H9 (cell line): ENCODE data around the gene DLK2. TPM values are rescaled to one million over a fixed set of nuclear protein-coding genes. Genes with fewer than 3 reads are reported as not detected.
A peak's percentile ranks its signal among the peaks of the same experiment; 100 is the strongest.

Source experiments
- DNase-seq: peaks from one replicate; pipeline ENCODE4 v3.0.0-alpha.2; 2017
- H2AFZ ChIP-seq: one replicate; pipeline ENCODE4 v1.6.1; 2013; ENCODE audit warnings: mild to moderate bottlenecking, low read length, control low read depth, moderate library complexity
- H2AK5ac ChIP-seq: 2 replicates; pipeline ENCODE4 v1.6.1; 2013; ENCODE audit warnings: low read length, control low read depth, mixed read lengths; ENCODE audit not compliant: insufficient read length
- H2BK120ac ChIP-seq: one replicate; pipeline ENCODE4 v1.6.1; 2013; ENCODE audit warnings: low read depth, mild to moderate bottlenecking, low read length, control low read depth, inconsistent platforms; ENCODE audit not compliant: poor library complexity, severe bottlenecking
- H2BK12ac ChIP-seq: 2 replicates; pipeline ENCODE4 v1.6.1; 2013; ENCODE audit warnings: low read length, control low read depth, mixed read lengths, low read depth; ENCODE audit not compliant: insufficient read length
- H2BK15ac ChIP-seq: 2 replicates; pipeline ENCODE4 v1.6.1; 2013; ENCODE audit warnings: low read depth, low read length, control low read depth
- H2BK20ac ChIP-seq: one replicate; pipeline ENCODE4 v1.6.1; 2013; ENCODE audit warnings: low read depth, mild to moderate bottlenecking, low read length, control low read depth, inconsistent platforms; ENCODE audit not compliant: poor library complexity, severe bottlenecking
- H2BK5ac ChIP-seq: 2 replicates; pipeline ENCODE4 v1.6.1; 2013; ENCODE audit warnings: low read length, control low read depth, mixed read lengths; ENCODE audit not compliant: insufficient read length
- H3K14ac ChIP-seq: 2 replicates; pipeline ENCODE4 v1.6.1; 2013; ENCODE audit warnings: low read length, control low read depth; ENCODE audit not compliant: insufficient read depth
- H3K18ac ChIP-seq: 2 replicates; pipeline ENCODE4 v1.6.1; 2013; ENCODE audit warnings: low read depth, mild to moderate bottlenecking, mixed read lengths, low read length, control low read depth; ENCODE audit not compliant: insufficient read length
- H3K23ac ChIP-seq: 2 replicates; pipeline ENCODE4 v1.6.1; 2013; ENCODE audit warnings: low read length, control low read depth, mixed read lengths, low read depth; ENCODE audit not compliant: insufficient read length
- H3K23me2 ChIP-seq: 2 replicates; pipeline ENCODE4 v1.6.1; 2013; ENCODE audit warnings: low read depth, mild to moderate bottlenecking, mixed read lengths, low read length, control low read depth; ENCODE audit not compliant: insufficient read length, poor library complexity, severe bottlenecking
- H3K27ac ChIP-seq: 2 replicates; pipeline ENCODE4 v1.5.1; 2013; ENCODE audit warnings: low read length, control low read depth, mixed read lengths, low read depth; ENCODE audit not compliant: insufficient read length
- H3K27me3 ChIP-seq: 2 replicates; pipeline ENCODE4 v1.6.1; 2013; ENCODE audit warnings: low read length, control low read depth, inconsistent platforms; ENCODE audit not compliant: insufficient read depth
- H3K4ac ChIP-seq: 2 replicates; pipeline ENCODE4 v1.6.1; 2013; ENCODE audit warnings: low read depth, mild to moderate bottlenecking, control low read depth, inconsistent platforms, low read length, moderate library complexity
- H3K4me1 ChIP-seq: 2 replicates; pipeline ENCODE4 v1.6.1; 2013; ENCODE audit warnings: low read length, control low read depth, inconsistent platforms; ENCODE audit not compliant: insufficient read depth
- H3K4me2 ChIP-seq: 2 replicates; pipeline ENCODE4 v1.6.1; 2013; ENCODE audit warnings: low read length, control low read depth, mixed read lengths; ENCODE audit not compliant: insufficient read length, insufficient read depth
- H3K56ac ChIP-seq: 2 replicates; pipeline ENCODE4 v1.6.1; 2013; ENCODE audit warnings: low read depth, mild to moderate bottlenecking, mixed read lengths, low read length, control low read depth; ENCODE audit not compliant: insufficient read length
- H3K79me1 ChIP-seq: 2 replicates; pipeline ENCODE4 v1.6.1; 2013; ENCODE audit warnings: low read depth, mild to moderate bottlenecking, moderate library complexity, low read length, control low read depth, inconsistent platforms; ENCODE audit not compliant: insufficient read depth, poor library complexity, severe bottlenecking
- H3K79me2 ChIP-seq: 2 replicates; pipeline ENCODE4 v1.6.1; 2013; ENCODE audit warnings: low read length, control low read depth, inconsistent platforms; ENCODE audit not compliant: insufficient read depth
- H3K9ac ChIP-seq: 2 replicates; pipeline ENCODE4 v1.6.1; 2013; ENCODE audit warnings: low read length, control low read depth, mixed read lengths; ENCODE audit not compliant: insufficient read length; ENCODE audit errors: extremely low read depth
- H3K9me3 ChIP-seq: one replicate; pipeline ENCODE4 v1.6.1; 2013; ENCODE audit warnings: low read depth, low read length, inconsistent platforms; ENCODE audit not compliant: control insufficient read depth
- H3T11ph ChIP-seq: one replicate; pipeline ENCODE4 v1.6.1; 2013; ENCODE audit warnings: mild to moderate bottlenecking, low read length, control low read depth, inconsistent platforms
- H4K20me1 ChIP-seq: one replicate; pipeline ENCODE4 v1.6.1; 2013; ENCODE audit not compliant: control insufficient read depth, insufficient read length, insufficient read depth
- H4K5ac ChIP-seq: 2 replicates; pipeline ENCODE4 v1.6.1; 2013; ENCODE audit warnings: low read depth, mild to moderate bottlenecking, mixed read lengths, low read length, control low read depth; ENCODE audit not compliant: insufficient read length
- H4K8ac ChIP-seq: replicated peaks from 2 replicates; pipeline ENCODE4 v1.6.1; 2013; ENCODE audit warnings: low read length, control low read depth, mixed read lengths, low read depth; ENCODE audit not compliant: insufficient read length
- H4K91ac ChIP-seq: 2 replicates; pipeline ENCODE4 v1.6.1; 2013; ENCODE audit warnings: low read depth, mild to moderate bottlenecking, moderate library complexity, mixed read lengths, low read length, control low read depth; ENCODE audit not compliant: insufficient read length
- H3K27ac Mint-ChIP-seq, 3 experiments: 2 replicates in 2 of 3; 3 replicates in 1 of 3; pipeline ENCODE4 v1.8.0; 2020 to 2021; ENCODE audit warnings: mixed read lengths in 3 of 3, mild to moderate bottlenecking in 1 of 3, moderate library complexity in 1 of 3
- H3K27me3 Mint-ChIP-seq: 2 replicates; pipeline ENCODE4 v1.8.0; 2021; ENCODE audit warnings: low read depth, mild to moderate bottlenecking, moderate library complexity, mixed read lengths
- H3K36me3 Mint-ChIP-seq, 3 experiments: 2 replicates in 2 of 3; 3 replicates in 1 of 3; pipeline ENCODE4 v1.8.0; 2020 to 2021; ENCODE audit warnings: low read depth in 3 of 3, mixed read lengths in 3 of 3; ENCODE audit not compliant: insufficient read depth in 1 of 3
- H3K4me1 Mint-ChIP-seq, 2 experiments: 2 replicates each; pipeline ENCODE4 v1.8.0; 2020; ENCODE audit warnings: mixed read lengths in 2 of 2
- H3K4me3 Mint-ChIP-seq, 2 experiments: 2 replicates in 1 of 2; 3 replicates in 1 of 2; pipeline ENCODE4 v1.8.0; 2020 to 2021; ENCODE audit warnings: mild to moderate bottlenecking in 2 of 2, mixed read lengths in 2 of 2, moderate library complexity in 1 of 2
- H3K9me3 Mint-ChIP-seq, 2 experiments: 2 replicates in 1 of 2; 3 replicates in 1 of 2; pipeline ENCODE4 v1.8.0; 2020; ENCODE audit warnings: mild to moderate bottlenecking in 2 of 2, mixed read lengths in 2 of 2, moderate library complexity in 1 of 2
- WGBS: extraction: QIAGEN DNeasy Blood & Tissue Kit; methylation state at CpG from one replicate; pipeline ENCODE4 v1.1.7; 2013; ENCODE audit warnings: missing lambda C conversion rate, low lambda C conversion rate, mixed read lengths; ENCODE audit not compliant: insufficient read length; ENCODE audit errors: extremely low coverage; 5-methylcytosine and 5-hydroxymethylcytosine counted together
- total RNA-seq: library from RNA; stranded (reverse); gene quantifications from 2 replicates; pipeline ENCODE4 v1.2.1, GENCODE V29; 2021
- TF ChIP-seq, protein P1 (sequence below): fragments of 200-600 bp; sonication (generic); conservative IDR thresholded peaks from 3 replicates; pipeline ENCODE4 v1.8.0; 2021; ENCODE audit warnings: antibody characterized with exemption, mild to moderate bottlenecking

The DLK2 gene
- total RNA-seq, 1 experiment from 2014 or later: 0.96 TPM

DNA sequence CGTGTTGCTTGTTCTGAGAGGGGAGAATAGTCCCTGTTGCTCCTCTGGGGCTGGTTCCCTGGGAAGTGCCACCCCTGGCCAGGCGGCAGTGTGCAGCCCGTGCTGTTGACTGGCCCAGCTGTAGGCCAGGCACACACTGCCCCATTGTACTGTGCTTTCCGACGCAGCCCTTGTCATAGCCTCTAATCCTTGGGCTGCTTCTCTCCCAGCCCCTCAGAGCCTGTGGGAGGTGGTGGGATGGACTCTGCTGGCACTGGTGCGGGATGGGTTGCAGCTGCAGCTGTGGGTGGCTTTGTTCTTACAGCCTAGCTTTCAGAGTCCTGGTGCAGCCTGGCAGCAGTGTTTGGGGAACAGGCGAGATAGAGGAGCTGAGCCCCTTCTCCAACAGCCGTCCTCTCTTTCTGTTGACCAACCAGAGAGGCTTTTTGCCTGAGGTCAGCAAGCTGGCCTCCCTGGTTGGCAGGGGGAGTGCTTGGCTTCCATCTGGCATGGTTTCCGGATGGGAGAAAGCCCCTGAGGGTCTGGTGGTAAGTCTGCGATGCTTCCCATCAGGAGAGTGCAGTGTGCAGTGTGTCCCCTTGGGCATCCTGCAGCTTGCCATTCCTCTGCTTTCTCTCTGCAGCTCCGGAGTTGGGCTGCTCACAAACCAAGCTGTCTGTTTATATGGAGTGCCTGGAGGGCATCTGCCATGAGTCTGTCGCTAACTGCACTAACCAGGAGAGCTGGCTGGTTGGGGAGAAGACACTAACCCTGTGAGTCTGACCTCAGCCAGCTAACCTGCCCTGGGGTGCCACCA lies 34.1 kb upstream of the DLK2 start:
- Histone ChIP-seq H3K79me2 (peaks cover 5% of the 10 kb centered on the region; the same call in 1 of the 2 replicates), H3K27ac (no peak overlapping the region), H3K4ac (no peak overlapping the region), H3T11ph (no peak overlapping the region), H2AK5ac (no peak overlapping the region), H2BK20ac (no peak overlapping the region), H2BK5ac (no peak overlapping the region), H2AFZ (no peak overlapping the region), H3K9ac (no peak overlapping the region), H3K14ac (no peak overlapping the region; the same call in 1 of the 2 replicates), H3K27me3 (no peaks in the 10 kb centered on the region), H3K4me1 (peaks cover 3% of the 10 kb centered on the region; the same call in 1 of the 2 replicates), H4K20me1 (no peaks in the 10 kb centered on the region), H4K91ac (no peak overlapping the region), H3K79me1 (peaks cover 16% of the 10 kb centered on the region), H3K9me3 (no peaks in the 10 kb centered on the region), H3K56ac (no peak overlapping the region), H3K23me2 (no peaks in the 10 kb centered on the region), H3K18ac (no peak overlapping the region), H3K4me2 (no peak overlapping the region), H3K23ac (no peak overlapping the region), H2BK15ac (no peak overlapping the region), H4K8ac (no peak overlapping the region), H2BK12ac (no peak overlapping the region), H2BK120ac (no peak overlapping the region), H4K5ac (no peak overlapping the region)
- Mint-ChIP-seq H3K4me3 (peak overlapping the region in 1 of 2 experiments; percentile 48; a peak in 1 of 5 replicates), H3K27ac (peak overlapping the region; percentile 7 to 83 (median 78); a peak in 5 of 7 replicates), H3K27me3 (no peaks in the 10 kb centered on the region), H3K4me1 (peaks cover 18 to 23% of the 10 kb centered on the region in 2 experiments), H3K36me3 (peaks cover 0 to 4% (median 0%) of the 10 kb centered on the region in 3 experiments; a peak in 3 of 7 replicates), H3K9me3 (no peaks in the 10 kb centered on the region)
- no peak for DNase-seq
- TF ChIP-seq, protein P1, sequence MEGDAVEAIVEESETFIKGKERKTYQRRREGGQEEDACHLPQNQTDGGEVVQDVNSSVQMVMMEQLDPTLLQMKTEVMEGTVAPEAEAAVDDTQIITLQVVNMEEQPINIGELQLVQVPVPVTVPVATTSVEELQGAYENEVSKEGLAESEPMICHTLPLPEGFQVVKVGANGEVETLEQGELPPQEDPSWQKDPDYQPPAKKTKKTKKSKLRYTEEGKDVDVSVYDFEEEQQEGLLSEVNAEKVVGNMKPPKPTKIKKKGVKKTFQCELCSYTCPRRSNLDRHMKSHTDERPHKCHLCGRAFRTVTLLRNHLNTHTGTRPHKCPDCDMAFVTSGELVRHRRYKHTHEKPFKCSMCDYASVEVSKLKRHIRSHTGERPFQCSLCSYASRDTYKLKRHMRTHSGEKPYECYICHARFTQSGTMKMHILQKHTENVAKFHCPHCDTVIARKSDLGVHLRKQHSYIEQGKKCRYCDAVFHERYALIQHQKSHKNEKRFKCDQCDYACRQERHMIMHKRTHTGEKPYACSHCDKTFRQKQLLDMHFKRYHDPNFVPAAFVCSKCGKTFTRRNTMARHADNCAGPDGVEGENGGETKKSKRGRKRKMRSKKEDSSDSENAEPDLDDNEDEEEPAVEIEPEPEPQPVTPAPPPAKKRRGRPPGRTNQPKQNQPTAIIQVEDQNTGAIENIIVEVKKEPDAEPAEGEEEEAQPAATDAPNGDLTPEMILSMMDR: no peak
- WGBS: no CpG with 5 or more reads among the region's 12 CpGs
